Measurements from ENCODE around the gene ZNF770. TPM values are rescaled to one million over a fixed set of nuclear protein-coding genes. Genes with fewer than 3 reads are reported as not detected.

Gene ZNF770
- total RNA-seq: 29.7 TPM
- long read RNA-seq, full-length matches to known transcripts: 3 of 6 reads
- long read RNA-seq, partial matches to known transcripts: 1 of 6 reads
- long read RNA-seq, other reads (novel, unspliced or antisense): 2 of 6 reads

GRCh38 chr15:34988027-34988902 lies at the start of gene ZNF770:
Gene ZNF770, minus strand, starts transcription at chr15:34988287. Its CDS starts 4,853 bp downstream, at chr15:34983434.
- Histone ChIP-seq H3K36me3 (peaks cover 10% of the 10 kb centered on the region), H3K4me3 (peak within 1 kb of the TSS; percentile 98), H3K9me3 (no peaks in the 10 kb centered on the region), H3K27me3 (ENCODE audit: low read depth) (peaks cover 4% of the 10 kb centered on the region), H3K4me1 (peaks cover 35% of the 10 kb centered on the region), H3K27ac (peak within 1 kb of the TSS; percentile 99)
- DNase-seq: peak; percentile 86
- no peak for TF ChIP-seq CTCF (IDR thresholded peaks at IDR 0.05)
- intact Hi-C loops (cut with DNase I): no loop called here
- ATAC-seq: peak; percentile 98 to 99

GRCh38 chr15:35028235-35028984 lies 40.3 kb upstream of the ZNF770 start:
- no peaks in the 10 kb centered on the region for H3K4me1 ChIP-seq
- DNase-seq: no peak
- intact Hi-C loops (cut with DNase I): no loop called here

GRCh38 chr15:35023804-35024203 lies 35.7 kb upstream of the ZNF770 start:
- ATAC-seq (peak; percentile 57 to 69), DNase-seq (peak; percentile 56)
- Histone ChIP-seq H3K4me3 (no peak overlapping the region), H3K27ac (no peak overlapping the region), H3K27me3 (ENCODE audit: low read depth) (no peaks in the 10 kb centered on the region), H3K9me3 (no peaks in the 10 kb centered on the region), H3K4me1 (no peaks in the 10 kb centered on the region), H3K36me3 (no peaks in the 10 kb centered on the region)
- TF ChIP-seq CTCF (IDR thresholded peaks at IDR 0.05): no peak
- intact Hi-C loops (cut with DNase I): no loop called here

More at GRCh38 chr15:35028235-35028984, 40.3 kb upstream of the ZNF770 start:
- ATAC-seq: no peak
- H3K9me3 ChIP-seq: no peaks in the 10 kb centered on the region
- H3K27ac ChIP-seq: no peak overlapping the region
- no peak overlapping the region for H3K4me3 ChIP-seq
- no peak for TF ChIP-seq CTCF (IDR thresholded peaks at IDR 0.05)
- no peaks in the 10 kb centered on the region for H3K27me3 ChIP-seq (ENCODE audit: low read depth)
- no peaks in the 10 kb centered on the region for H3K36me3 ChIP-seq

GRCh38 chr15:35020974-35021373 lies 32.9 kb upstream of the ZNF770 start:
- H3K4me1 ChIP-seq: no peaks in the 10 kb centered on the region
- H3K36me3 ChIP-seq: no peaks in the 10 kb centered on the region
- no peaks in the 10 kb centered on the region for H3K27me3 ChIP-seq (ENCODE audit: low read depth)
- ATAC-seq: no peak
- intact Hi-C loops (cut with DNase I): no loop called here
- no peak for TF ChIP-seq CTCF (IDR thresholded peaks at IDR 0.05)
- H3K4me3 ChIP-seq: no peak overlapping the region
- no peak for DNase-seq
- H3K27ac ChIP-seq: no peak overlapping the region
- H3K9me3 ChIP-seq: no peaks in the 10 kb centered on the region

- TF ChIP-seq CTCF (IDR thresholded peaks at IDR 0.05): no peak
- ATAC-seq: peak in 1 of 2 donors; percentile 64
- Histone ChIP-seq H3K36me3 (no peaks in the 10 kb centered on the region), H3K4me1 (no peaks in the 10 kb centered on the region), H3K27me3 (ENCODE audit: low read depth) (no peaks in the 10 kb centered on the region), H3K4me3 (no peak overlapping the region), H3K27ac (no peak overlapping the region), H3K9me3 (no peaks in the 10 kb centered on the region)
- intact Hi-C loops (cut with DNase I): no loop called here
- DNase-seq: no peak
Observed at GRCh38 chr15:35019404-35020327, 31.6 kb upstream of the ZNF770 start.
